WTC11 (cell line): ENCODE data around the gene ARHGAP6. TPM values are rescaled to one million over a fixed set of nuclear protein-coding genes. Genes with fewer than 3 reads are reported as not detected.

ENCODE experiments used
- ATAC-seq: fragments of 200-7000 bp; cut with Tn5 transposase; 2 replicates; pipeline ENCODE4 v1.10.0; 2021; ENCODE audit warnings: mild to moderate bottlenecking, moderate library complexity
- CTCF ChIA-PET: fragments of 300-600 bp; sonication (Branson Sonifier 250); formaldehyde crosslinking; loops from one replicate; lab custom pipeline; 2021; ENCODE audit warnings: antibody characterized with exemption; lab: Charles Lee
- POLR2A ChIA-PET: fragments of 350-600 bp; sonication (Branson Sonifier 250); formaldehyde crosslinking; loops from one replicate; lab custom pipeline; 2021; ENCODE audit warnings: antibody characterized with exemption; lab: Charles Lee
- DNase-seq: peaks from one replicate; pipeline ENCODE4 v3.0.0; 2021; ENCODE audit warnings: low spot score
- H3K27ac Mint-ChIP-seq: 2 replicates; pipeline ENCODE4 v1.8.0; 2021; ENCODE audit warnings: mixed read lengths
- H3K27me3 Mint-ChIP-seq: 2 replicates; pipeline ENCODE4 v1.8.0; 2021; ENCODE audit warnings: low read depth, mild to moderate bottlenecking, moderate library complexity, mixed read lengths
- H3K36me3 Mint-ChIP-seq: 2 replicates; pipeline ENCODE4 v1.8.0; 2021; ENCODE audit warnings: mixed read lengths
- H3K4me1 Mint-ChIP-seq: 2 replicates; pipeline ENCODE4 v1.8.0; 2022; ENCODE audit warnings: mixed read lengths
- H3K4me3 Mint-ChIP-seq: 2 replicates; pipeline ENCODE4 v1.8.0; 2021; ENCODE audit warnings: mild to moderate bottlenecking, moderate library complexity, mixed read lengths
- H3K9me3 Mint-ChIP-seq: 2 replicates; pipeline ENCODE4 v1.8.0; 2021; ENCODE audit warnings: mixed read lengths
- AFF4 ChIP-seq: sonication (generic); formaldehyde crosslinking; IDR thresholded peaks from 2 replicates; pipeline ENCODE4 v1.8.1; 2023; ENCODE audit warnings: mild to moderate bottlenecking, missing genetic modification reagents, borderline replicate concordance
- E2F1 ChIP-seq: sonication (generic); formaldehyde crosslinking; IDR thresholded peaks from 2 replicates; pipeline ENCODE4 v1.8.0; 2022; ENCODE audit warnings: mild to moderate bottlenecking, missing genetic modification reagents
- E2F4 ChIP-seq: sonication (generic); formaldehyde crosslinking; IDR thresholded peaks from 2 replicates; pipeline ENCODE4 v1.8.1; 2022; ENCODE audit warnings: low read depth, mild to moderate bottlenecking, moderate library complexity, missing genetic modification reagents, borderline replicate concordance
- ESRRA ChIP-seq: sonication (generic); formaldehyde crosslinking; IDR thresholded peaks from 2 replicates; pipeline ENCODE4 v1.8.1; 2022; ENCODE audit warnings: mild to moderate bottlenecking, missing genetic modification reagents, borderline replicate concordance
- FOXP1 ChIP-seq: sonication (generic); formaldehyde crosslinking; IDR thresholded peaks from 2 replicates; pipeline ENCODE4 v1.8.0; 2022; ENCODE audit warnings: missing genetic modification reagents, mild to moderate bottlenecking, moderate library complexity, borderline replicate concordance
- GABPB1 ChIP-seq: sonication (generic); formaldehyde crosslinking; IDR thresholded peaks from 2 replicates; pipeline ENCODE4 v1.8.1; 2023; ENCODE audit warnings: mild to moderate bottlenecking, missing genetic modification reagents
- GRHL2 ChIP-seq: fragments of 250-450 bp; sonication (Bioruptor Pico); IDR thresholded peaks from 2 replicates; pipeline ENCODE4 v1.8.0; 2022; ENCODE audit warnings: mild to moderate bottlenecking, moderate library complexity; ENCODE audit not compliant: insufficient replicate concordance, severe bottlenecking
- MYBL2 ChIP-seq: sonication (generic); formaldehyde crosslinking; IDR thresholded peaks from 2 replicates; pipeline ENCODE4 v1.8.1; 2023; ENCODE audit warnings: mild to moderate bottlenecking, moderate library complexity, missing genetic modification reagents
- NFATC4 ChIP-seq: fragments of 250-450 bp; sonication (Bioruptor Pico); IDR thresholded peaks from 2 replicates; pipeline ENCODE4 v1.9.0; 2021; ENCODE audit warnings: mild to moderate bottlenecking
- SOX15 ChIP-seq: fragments of 250-450 bp; sonication (Bioruptor Pico); IDR thresholded peaks from 2 replicates; pipeline ENCODE4 v1.9.0; 2021; ENCODE audit warnings: mild to moderate bottlenecking
- STAT6 ChIP-seq: sonication (generic); formaldehyde crosslinking; conservative IDR thresholded peaks from 2 replicates; pipeline ENCODE4 v1.8.1; 2023; ENCODE audit warnings: mild to moderate bottlenecking, low read depth, missing genetic modification reagents, moderate library complexity
- USF1 ChIP-seq: sonication (generic); formaldehyde crosslinking; IDR thresholded peaks from 2 replicates; pipeline ENCODE4 v1.8.0; 2022; ENCODE audit warnings: mild to moderate bottlenecking, missing genetic modification reagents
- USF2 ChIP-seq: sonication (generic); formaldehyde crosslinking; IDR thresholded peaks from 2 replicates; pipeline ENCODE4 v1.8.1; 2023; ENCODE audit warnings: mild to moderate bottlenecking, missing genetic modification reagents, moderate library complexity
- ZMAT4 ChIP-seq: fragments of 250-450 bp; sonication (Bioruptor Pico); IDR thresholded peaks from 2 replicates; pipeline ENCODE4 v1.9.0; 2021; ENCODE audit warnings: mild to moderate bottlenecking
- ZNF138 ChIP-seq: sonication (generic); formaldehyde crosslinking; conservative IDR thresholded peaks from 2 replicates; pipeline ENCODE4 v1.8.1; 2022; ENCODE audit warnings: mild to moderate bottlenecking, moderate library complexity, missing genetic modification reagents
- ZNF416 ChIP-seq: fragments of 250-450 bp; sonication (Bioruptor Pico); IDR thresholded peaks from 2 replicates; pipeline ENCODE4 v1.9.0; 2021; ENCODE audit warnings: mild to moderate bottlenecking, inconsistent platforms
- ZNF425 ChIP-seq: fragments of 250-450 bp; sonication (Bioruptor Pico); conservative IDR thresholded peaks from 2 replicates; pipeline ENCODE4 v1.9.0; 2021; ENCODE audit warnings: mild to moderate bottlenecking
- ZNF512 ChIP-seq: sonication (generic); formaldehyde crosslinking; IDR thresholded peaks from 2 replicates; pipeline ENCODE4 v1.8.1; 2022; ENCODE audit warnings: missing genetic modification reagents, borderline replicate concordance
- total RNA-seq: library from RNA; stranded (reverse); gene quantifications from 3 replicates; pipeline ENCODE4 v1.2.3, GENCODE V29; 2021

Gene ARHGAP6
- total RNA-seq, 1 experiment from 2014 or later, result 1.0 TPM

GRCh38 chrX:11509786-11510185 is 155.9 kb downstream of the ARHGAP6 start:
- Mint-ChIP-seq H3K4me1 (no peaks in the 10 kb centered on the region), H3K27me3 (no peaks in the 10 kb centered on the region), H3K27ac (no peak overlapping the region), H3K36me3 (no peaks in the 10 kb centered on the region), H3K4me3 (no peak overlapping the region), H3K9me3 (no peaks in the 10 kb centered on the region)
- CTCF ChIA-PET, result no interaction called here
- TF ChIP-seq ZNF425 (CRISPR knock-in tag) (no peak), ZMAT4 (CRISPR knock-in tag) (no peak), E2F4 (CRISPR knock-in tag) (no peak), ESRRA (no peak), SOX15 (CRISPR knock-in tag) (no peak), E2F1 (no peak)
- POLR2A ChIA-PET, result no interaction called here
- DNase-seq (no peak), ATAC-seq (no peak)

- Mint-ChIP-seq H3K9me3 (no peaks in the 10 kb centered on the region), H3K27me3 (no peaks in the 10 kb centered on the region), H3K4me1 (no peaks in the 10 kb centered on the region), H3K4me3 (no peak overlapping the region), H3K27ac (no peak overlapping the region), H3K36me3 (no peaks in the 10 kb centered on the region)
- ATAC-seq, result no peak
- ChIA-PET CTCF (interaction anchor here (1.5 kb wide), 1 partner anchor 43 kb away, joined by 3 read pairs; no protein-coding TSS in a partner anchor), POLR2A (no interaction called here)
- DNase-seq, result no peak
- TF ChIP-seq GRHL2 (CRISPR knock-in tag), result no peak
- TF ChIP-seq FOXP1, result no peak
- no peak for TF ChIP-seq STAT6 (CRISPR knock-in tag)
- TF ChIP-seq E2F4 (CRISPR knock-in tag), result no peak
- no peak for TF ChIP-seq ZNF138 (CRISPR knock-in tag)
- TF ChIP-seq USF1 (CRISPR knock-in tag), result no peak
- no peak for TF ChIP-seq MYBL2 (CRISPR knock-in tag)
- TF ChIP-seq GABPB1, result no peak
- TF ChIP-seq ZNF512, result no peak
- no peak for TF ChIP-seq USF2 (CRISPR knock-in tag)
- no peak for TF ChIP-seq NFATC4 (CRISPR knock-in tag)
- TF ChIP-seq AFF4 (CRISPR knock-in tag), result no peak
- TF ChIP-seq ZNF416 (CRISPR knock-in tag), result no peak
Measured at GRCh38 chrX:11504234-11504633, 161.5 kb downstream of the ARHGAP6 start.
